RWPE2 (cell line): ENCODE measurements around the gene TOM1L2.

Experiments
- ATAC-seq: fragments of 200-7000 bp; cut with Tn5 transposase; 3 replicates; pipeline ENCODE4 v1.9.1; 2021; ENCODE audit warnings: low read depth
- DNase-seq: peaks from one replicate; pipeline ENCODE4 v3.0.0-alpha.2; 2020; ENCODE audit warnings: low spot score
- H3K27ac ChIP-seq: fragments of 450-650 bp; 2 replicates; pipeline ENCODE4 v1.5.1; 2017; ENCODE audit warnings: mild to moderate bottlenecking; ENCODE audit not compliant: poor library complexity, severe bottlenecking
- H3K27me3 ChIP-seq: fragments of 250-450 bp; sonication (Bioruptor Pico); 2 replicates; pipeline ENCODE4 v1.5.1; 2021; ENCODE audit warnings: mild to moderate bottlenecking, moderate library complexity; ENCODE audit not compliant: insufficient read depth, poor library complexity, severe bottlenecking
- H3K36me3 ChIP-seq: fragments of 250-450 bp; sonication (Bioruptor Pico); 2 replicates; pipeline ENCODE4 v1.5.1; 2020; ENCODE audit warnings: low read depth, mild to moderate bottlenecking, moderate library complexity
- H3K4me1 ChIP-seq: fragments of 250-450 bp; sonication (Bioruptor Pico); 2 replicates; pipeline ENCODE4 v1.5.1; 2021; ENCODE audit warnings: mild to moderate bottlenecking, moderate library complexity; ENCODE audit not compliant: insufficient read depth, poor library complexity, severe bottlenecking
- H3K4me3 ChIP-seq: fragments of 250-450 bp; sonication (Bioruptor Pico); 2 replicates; pipeline ENCODE4 v1.5.1; 2021; ENCODE audit warnings: mild to moderate bottlenecking, moderate library complexity; ENCODE audit not compliant: severe bottlenecking
- H3K9me3 ChIP-seq: fragments of 250-450 bp; sonication (Bioruptor Pico); 2 replicates; pipeline ENCODE4 v1.5.1; 2021; ENCODE audit warnings: mild to moderate bottlenecking, moderate library complexity; ENCODE audit not compliant: severe bottlenecking
- TF ChIP-seq, protein P1 (sequence below): fragments of 450-650 bp; IDR thresholded peaks from one replicate; pipeline ENCODE4 v1.5.1; 2017; ENCODE audit warnings: mild to moderate bottlenecking, moderate library complexity; ENCODE audit not compliant: poor library complexity, severe bottlenecking

Gene TOM1L2

DNA sequence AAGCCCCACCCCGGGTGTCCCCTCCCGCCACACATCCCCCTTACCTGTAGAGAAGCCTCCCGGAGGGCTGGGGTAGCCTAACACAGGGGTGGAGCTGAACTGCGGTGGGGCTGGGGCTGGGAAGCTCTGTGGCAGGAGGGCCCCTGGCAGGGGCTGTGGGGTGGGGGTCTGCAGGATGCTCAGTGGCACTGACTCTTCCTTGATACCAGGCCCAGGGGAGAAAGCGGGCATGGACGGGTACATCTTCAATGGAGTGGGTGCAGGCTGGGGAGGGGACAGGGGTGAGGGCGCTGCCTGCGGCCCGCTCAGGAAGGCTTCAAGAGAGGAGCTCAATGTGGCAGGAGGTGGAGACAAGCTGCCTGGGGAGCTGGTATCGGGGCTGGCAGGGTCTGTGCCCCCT is 152.2 kb downstream of the TOM1L2 start:
- TF ChIP-seq, protein P1, sequence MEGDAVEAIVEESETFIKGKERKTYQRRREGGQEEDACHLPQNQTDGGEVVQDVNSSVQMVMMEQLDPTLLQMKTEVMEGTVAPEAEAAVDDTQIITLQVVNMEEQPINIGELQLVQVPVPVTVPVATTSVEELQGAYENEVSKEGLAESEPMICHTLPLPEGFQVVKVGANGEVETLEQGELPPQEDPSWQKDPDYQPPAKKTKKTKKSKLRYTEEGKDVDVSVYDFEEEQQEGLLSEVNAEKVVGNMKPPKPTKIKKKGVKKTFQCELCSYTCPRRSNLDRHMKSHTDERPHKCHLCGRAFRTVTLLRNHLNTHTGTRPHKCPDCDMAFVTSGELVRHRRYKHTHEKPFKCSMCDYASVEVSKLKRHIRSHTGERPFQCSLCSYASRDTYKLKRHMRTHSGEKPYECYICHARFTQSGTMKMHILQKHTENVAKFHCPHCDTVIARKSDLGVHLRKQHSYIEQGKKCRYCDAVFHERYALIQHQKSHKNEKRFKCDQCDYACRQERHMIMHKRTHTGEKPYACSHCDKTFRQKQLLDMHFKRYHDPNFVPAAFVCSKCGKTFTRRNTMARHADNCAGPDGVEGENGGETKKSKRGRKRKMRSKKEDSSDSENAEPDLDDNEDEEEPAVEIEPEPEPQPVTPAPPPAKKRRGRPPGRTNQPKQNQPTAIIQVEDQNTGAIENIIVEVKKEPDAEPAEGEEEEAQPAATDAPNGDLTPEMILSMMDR: no peak
- Histone ChIP-seq H3K9me3 (no peaks in the 10 kb centered on the region), H3K36me3 (peaks cover 78% of the 10 kb centered on the region), H3K27ac (peak overlapping the region; percentile 94), H3K27me3 (no peaks in the 10 kb centered on the region), H3K4me3 (no peak overlapping the region), H3K4me1 (peaks cover 43% of the 10 kb centered on the region)
- no peak for DNase-seq
- ATAC-seq: no peak; the same call in 2 of the 3 replicates

DNA sequence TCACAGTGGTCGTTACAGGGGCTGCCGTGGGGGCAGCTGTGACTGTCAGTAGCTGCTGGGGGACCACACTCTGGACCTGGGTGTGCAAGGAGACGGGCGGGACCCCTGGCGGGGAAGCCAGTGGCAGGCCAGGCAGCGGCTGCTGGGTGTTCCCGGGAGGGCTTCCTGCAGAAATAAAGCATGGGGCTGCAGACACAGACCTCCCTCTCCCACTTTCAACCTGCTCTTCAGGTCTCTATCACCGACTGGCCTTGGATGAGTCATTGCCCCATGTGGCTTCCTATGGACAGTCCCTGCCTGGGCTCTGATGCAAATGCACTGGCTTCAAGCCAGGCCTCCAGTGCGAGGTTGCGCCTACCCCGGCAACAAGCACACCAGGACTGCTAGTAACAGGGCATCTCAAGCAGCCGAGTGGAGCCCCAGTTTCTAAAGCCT is 152.6 kb downstream of the TOM1L2 start:
- DNase-seq (no peak), ATAC-seq (peak; percentile 58)
- no peak overlapping the region for H3K4me3 ChIP-seq
- H3K27ac ChIP-seq: peak overlapping the region; percentile 94
- H3K36me3 ChIP-seq: peaks cover 83% of the 10 kb centered on the region
- no peaks in the 10 kb centered on the region for H3K27me3 ChIP-seq
- H3K4me1 ChIP-seq: peaks cover 38% of the 10 kb centered on the region
- no peaks in the 10 kb centered on the region for H3K9me3 ChIP-seq
- TF ChIP-seq, protein P1: no peak

DNA sequence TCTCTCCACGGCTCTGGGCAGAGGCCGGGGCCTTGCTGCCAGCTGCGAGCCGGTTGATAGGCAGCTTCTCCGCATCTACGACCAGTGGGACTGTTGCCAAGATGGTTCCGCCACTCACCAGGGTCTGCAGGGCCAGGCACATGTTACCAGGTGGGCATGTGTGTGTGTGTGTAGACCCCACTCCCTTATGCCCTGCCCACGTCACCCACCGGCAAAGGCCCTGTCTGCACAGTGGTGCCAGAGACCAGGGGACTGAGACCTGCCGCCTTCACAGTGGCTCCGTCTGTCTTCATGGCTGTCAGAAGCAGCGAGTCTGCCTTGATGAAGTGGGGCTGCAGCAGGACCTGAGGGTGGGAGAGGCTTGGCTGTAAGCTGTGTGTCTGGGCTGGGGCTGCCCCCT is 153.1 kb downstream of the TOM1L2 start:
- Histone ChIP-seq H3K27ac (peak overlapping the region; percentile 94), H3K4me3 (no peak overlapping the region), H3K9me3 (no peaks in the 10 kb centered on the region), H3K27me3 (no peaks in the 10 kb centered on the region), H3K36me3 (peaks cover 87% of the 10 kb centered on the region), H3K4me1 (peaks cover 34% of the 10 kb centered on the region)
- ATAC-seq (no peak), DNase-seq (no peak)
- TF ChIP-seq, protein P1: no peak

DNA sequence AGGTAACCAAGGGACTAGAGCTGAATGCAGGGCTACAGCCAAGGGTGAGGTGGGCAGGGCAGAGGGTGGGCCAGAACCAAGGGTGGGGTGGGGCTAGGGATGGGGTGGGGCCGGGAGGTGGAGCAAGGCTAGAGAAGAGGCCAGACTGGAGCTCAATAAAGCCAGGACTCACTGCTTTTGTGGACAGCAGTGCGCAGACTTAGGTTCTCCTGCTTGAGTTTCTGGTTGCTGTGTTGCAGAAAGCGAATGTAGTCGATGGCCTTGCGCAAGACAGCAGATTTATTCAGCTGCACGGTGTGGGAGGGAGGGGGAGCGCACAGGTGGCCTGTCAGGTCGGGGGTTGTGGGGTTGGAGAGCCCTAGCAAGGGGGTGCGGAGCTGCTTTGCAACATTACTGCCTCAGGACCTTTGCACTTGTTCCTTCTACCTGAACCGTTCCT is 154.1 kb downstream of the TOM1L2 start:
- Histone ChIP-seq H3K9me3 (no peaks in the 10 kb centered on the region), H3K4me3 (no peak overlapping the region), H3K27me3 (no peaks in the 10 kb centered on the region), H3K4me1 (peaks cover 30% of the 10 kb centered on the region), H3K36me3 (peaks cover 96% of the 10 kb centered on the region), H3K27ac (peak overlapping the region; percentile 16)
- DNase-seq: no peak
- ATAC-seq: peak; percentile 6; the same call in 2 of the 3 replicates
- TF ChIP-seq, protein P1: no peak

DNA sequence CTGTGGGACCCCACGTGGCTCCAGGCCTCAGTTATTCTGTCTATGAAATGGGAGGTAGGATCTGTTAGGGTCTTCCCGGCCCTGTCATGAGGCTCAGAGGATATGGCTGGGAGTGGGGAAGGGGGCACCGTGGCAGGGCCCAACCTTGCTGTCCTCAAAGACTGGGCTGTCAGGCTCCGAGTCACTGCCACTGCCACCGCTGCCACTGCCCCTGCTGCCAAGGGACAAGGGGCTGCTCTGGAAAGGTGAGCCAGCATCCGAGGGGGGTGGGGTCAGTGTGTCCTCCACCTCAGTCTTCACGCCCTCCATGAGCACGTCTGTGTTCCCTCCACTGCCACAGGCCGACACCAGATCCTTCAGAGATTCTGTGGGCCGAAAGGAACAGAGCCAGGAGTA is 154.7 kb downstream of the TOM1L2 start:
- no peak for DNase-seq
- peaks cover 30% of the 10 kb centered on the region for H3K4me1 ChIP-seq
- H3K9me3 ChIP-seq: no peaks in the 10 kb centered on the region
- no peak overlapping the region for H3K4me3 ChIP-seq
- no peak for ATAC-seq
- peaks cover 91% of the 10 kb centered on the region for H3K36me3 ChIP-seq
- H3K27ac ChIP-seq: peak overlapping the region; percentile 16
- H3K27me3 ChIP-seq: no peaks in the 10 kb centered on the region
- TF ChIP-seq, protein P1: no peak
